Effector CD8-positive, alpha-beta T cell (primary cell): ENCODE data around the gene TENM4.

ENCODE experiments used
- DNase-seq: peaks from one replicate; lab custom pipeline; 2025; lab: John Stamatoyannopoulos, UW

Gene TENM4

GRCh38 chr11:79084382-79084781, 356.4 kb downstream of the TENM4 start:
- no peak for DNase-seq

GRCh38 chr11:79083352-79083751, 357.5 kb downstream of the TENM4 start:
- no peak for DNase-seq

GRCh38 chr11:79082907-79083306, 357.9 kb downstream of the TENM4 start:
- DNase-seq: no peak

- DNase-seq: no peak
Measured at GRCh38 chr11:79082280-79082679, 358.6 kb downstream of the TENM4 start.

GRCh38 chr11:79081471-79082031, 359.3 kb downstream of the TENM4 start:
- no peak for DNase-seq

GRCh38 chr11:79080551-79080950, 360.3 kb downstream of the TENM4 start:
- no peak for DNase-seq

GRCh38 chr11:79078999-79079398, 361.8 kb downstream of the TENM4 start:
- DNase-seq: no peak

- DNase-seq: no peak
Measured at GRCh38 chr11:79078456-79078855, 362.4 kb downstream of the TENM4 start.

GRCh38 chr11:79077702-79078330, 363.0 kb downstream of the TENM4 start:
- DNase-seq: no peak

GRCh38 chr11:79076526-79077115, 364.2 kb downstream of the TENM4 start:
- DNase-seq: no peak

GRCh38 chr11:79074547-79074946, 366.3 kb downstream of the TENM4 start:
- no peak for DNase-seq

- no peak for DNase-seq
Measured at GRCh38 chr11:79071190-79071589, 369.6 kb downstream of the TENM4 start.

GRCh38 chr11:79070518-79070917, 370.3 kb downstream of the TENM4 start:
- DNase-seq: no peak

GRCh38 chr11:79069504-79069903, 371.3 kb downstream of the TENM4 start:
- no peak for DNase-seq

- no peak for DNase-seq
Measured at GRCh38 chr11:79068356-79068755, 372.5 kb downstream of the TENM4 start.

- DNase-seq: no peak
Measured at GRCh38 chr11:79067352-79067679, 373.5 kb downstream of the TENM4 start.

- no peak for DNase-seq
Measured at GRCh38 chr11:79066456-79067351, 374.1 kb downstream of the TENM4 start.

- no peak for DNase-seq
Measured at GRCh38 chr11:79062814-79063762, 377.7 kb downstream of the TENM4 start.

GRCh38 chr11:79060081-79060953, 380.5 kb downstream of the TENM4 start:
- no peak for DNase-seq

- DNase-seq: no peak
Measured at GRCh38 chr11:79059141-79059540, 381.7 kb downstream of the TENM4 start.
